HK-2 (cell line): ENCODE data around the gene TMTC2.
"Not testable (repeated sequence)": the region's sequence is repeated elsewhere in the genome, so short reads cannot be mapped to it uniquely, and the experiment has no call there.

ENCODE experiments used
- DNase-seq: peaks from one replicate; pipeline ENCODE4 v3.0.0-alpha.2; 2018; ENCODE audit not compliant: unreplicated experiment

The TMTC2 gene

DNA sequence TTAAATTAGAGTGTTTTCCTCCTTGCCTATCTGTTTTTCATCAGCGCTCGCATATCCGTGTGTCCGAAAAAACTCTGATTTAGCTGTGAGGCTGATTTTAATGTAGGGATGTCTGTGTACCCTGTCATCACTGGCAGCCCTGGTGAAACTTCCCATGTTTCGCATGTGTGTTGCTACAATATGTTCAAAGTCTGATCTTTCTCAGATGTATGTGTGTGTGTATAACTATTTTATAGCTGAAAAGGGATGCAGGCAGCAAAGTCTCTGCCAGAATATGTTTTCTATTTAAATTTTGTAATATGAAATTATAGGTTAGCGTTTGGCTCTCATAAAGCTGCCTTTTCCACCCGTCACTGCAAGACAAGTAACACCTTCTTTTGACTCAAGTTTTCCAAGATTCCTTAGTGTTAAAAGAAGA, 154.8 kb downstream of the TMTC2 start:
- no peak for DNase-seq

DNA sequence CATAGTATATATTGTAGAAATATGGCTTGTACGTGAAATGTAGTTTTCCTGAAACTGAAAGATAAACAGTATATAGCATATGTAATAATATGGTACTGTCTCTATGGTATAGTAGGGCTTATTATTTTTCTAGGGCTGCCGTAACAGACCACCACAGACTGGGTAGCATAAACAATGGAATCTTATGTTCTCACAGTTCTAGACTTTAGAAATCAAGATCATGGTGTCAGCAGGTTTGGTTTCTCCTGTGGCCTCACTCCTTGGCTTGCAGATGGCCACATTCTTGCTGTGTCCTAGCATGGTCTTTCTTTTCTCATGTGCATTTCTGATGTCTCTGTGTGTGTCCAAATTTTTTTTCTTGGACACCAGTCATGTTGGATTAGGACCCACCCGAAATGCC, 155.8 kb downstream of the TMTC2 start:
- no peak for DNase-seq

DNA sequence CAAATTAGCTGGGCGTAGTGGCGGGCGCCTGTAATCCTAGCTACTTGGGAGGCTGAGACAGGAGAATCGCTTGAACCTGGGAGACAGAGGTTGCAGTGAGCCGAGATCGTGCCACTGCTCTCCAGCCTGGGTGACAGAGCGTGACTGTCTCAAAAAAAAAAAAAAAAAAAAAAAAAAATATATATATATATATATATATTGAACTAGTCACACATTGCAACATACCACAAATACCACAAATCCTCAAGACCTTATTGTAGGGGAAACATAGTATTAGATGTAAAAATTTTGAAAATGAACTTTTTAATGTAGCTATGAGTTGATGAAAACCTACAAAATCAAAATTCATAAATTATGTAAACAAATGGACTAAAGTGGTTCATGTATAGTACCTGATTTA, 158.4 kb downstream of the TMTC2 start:
- DNase-seq, result not testable (repeated sequence)

DNA sequence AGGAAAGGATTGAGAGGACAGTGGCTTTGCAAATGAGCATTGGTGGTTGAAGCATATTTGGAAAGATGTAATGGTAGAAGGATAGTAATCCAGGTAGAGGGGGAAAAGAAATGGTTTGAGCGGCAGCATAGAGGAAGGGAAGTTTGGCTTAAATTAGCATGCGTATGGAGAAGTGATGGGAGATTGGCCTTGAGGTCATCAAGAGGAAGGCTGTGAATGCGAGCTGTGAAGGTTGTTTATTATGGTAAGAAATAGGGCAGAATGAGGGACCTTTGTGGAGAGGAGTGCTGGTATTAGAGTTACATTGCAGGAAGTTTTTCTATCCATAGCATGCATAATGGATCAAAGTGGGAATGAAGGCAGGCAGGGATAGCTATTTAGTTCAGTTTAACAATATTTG, 162.1 kb downstream of the TMTC2 start:
- DNase-seq, result no peak

DNA sequence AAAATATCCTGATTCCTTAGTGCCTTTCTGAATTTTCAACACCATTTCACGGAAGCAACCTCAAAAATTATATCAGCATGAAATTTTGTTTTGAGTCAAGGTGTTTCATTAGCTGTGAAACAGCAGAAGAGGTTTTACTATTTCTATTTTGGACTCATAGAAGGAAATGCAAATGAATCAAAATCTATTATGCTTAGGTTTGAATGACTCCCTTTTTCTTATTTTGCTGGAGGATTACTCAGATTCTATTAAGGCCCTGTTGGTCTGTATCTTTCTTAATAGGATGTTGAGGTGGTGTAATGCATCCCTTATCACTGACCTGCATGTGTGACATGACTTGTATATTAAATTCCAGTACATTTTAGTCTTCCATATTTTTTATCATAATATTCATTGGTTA, 165.8 kb downstream of the TMTC2 start:
- no peak for DNase-seq

DNA sequence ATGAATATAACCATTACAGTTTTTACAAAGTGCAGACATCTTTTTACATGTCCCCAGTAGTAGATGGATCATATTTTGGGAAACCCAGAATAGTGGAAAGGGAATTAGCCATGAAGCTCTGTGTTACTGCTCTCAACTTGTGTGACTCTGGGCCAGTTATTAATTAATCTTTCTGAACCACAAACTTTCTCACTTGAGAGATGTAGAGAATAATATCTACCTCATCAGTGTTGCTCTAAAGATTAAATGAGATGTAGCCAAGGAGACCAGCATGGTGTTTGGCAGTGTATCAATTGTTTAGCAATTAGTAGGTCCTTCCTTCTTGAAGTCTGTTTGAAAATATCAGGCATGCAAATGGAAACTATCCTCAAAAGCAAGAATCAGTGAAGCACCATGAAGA, 169.2 kb downstream of the TMTC2 start:
- no peak for DNase-seq

DNA sequence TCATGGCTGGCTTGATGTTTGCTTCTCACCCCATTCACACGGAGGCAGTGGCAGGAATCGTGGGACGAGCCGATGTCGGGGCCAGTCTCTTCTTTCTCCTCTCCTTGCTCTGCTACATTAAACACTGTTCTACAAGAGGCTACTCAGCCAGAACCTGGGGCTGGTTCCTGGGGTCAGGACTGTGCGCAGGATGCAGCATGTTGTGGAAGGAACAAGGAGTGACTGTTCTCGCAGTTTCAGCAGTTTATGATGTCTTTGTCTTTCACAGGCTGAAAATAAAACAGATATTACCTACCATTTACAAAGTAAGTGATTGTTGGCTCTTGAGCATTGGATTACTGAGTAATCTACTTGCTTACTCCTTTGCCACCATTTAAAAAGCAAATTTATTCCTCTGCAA, 170.6 kb downstream of the TMTC2 start:
- DNase-seq, result no peak

DNA sequence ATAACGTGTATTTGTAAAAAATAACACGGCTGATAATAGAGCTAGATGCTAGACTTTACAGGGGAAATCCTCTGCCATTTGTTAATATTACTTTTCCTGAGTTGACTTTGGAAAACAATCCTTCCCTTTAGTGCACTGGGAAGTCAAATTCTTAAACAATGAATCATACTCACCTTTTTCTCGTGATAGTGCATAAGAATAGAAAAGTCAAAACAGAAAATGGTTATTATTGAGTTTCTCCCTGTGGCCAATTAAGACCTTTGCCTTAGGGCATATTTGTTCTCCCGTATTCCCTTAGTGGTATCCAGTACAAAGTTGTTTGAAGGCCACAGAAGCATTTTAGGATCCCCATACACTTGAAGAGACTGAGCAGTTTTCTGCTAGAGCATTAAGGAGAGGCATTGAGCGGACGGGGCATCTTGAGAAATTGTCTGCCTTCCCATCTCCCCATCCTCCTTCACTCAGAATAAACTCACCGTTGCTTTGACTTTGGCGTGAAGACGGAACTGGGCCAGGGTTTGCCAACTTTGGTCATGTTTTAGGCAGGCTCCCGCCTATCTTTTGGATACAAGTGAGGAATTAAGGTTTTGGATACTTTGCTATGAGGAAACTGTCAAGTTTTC, 171.3 kb downstream of the TMTC2 start:
- no peak for DNase-seq

DNA sequence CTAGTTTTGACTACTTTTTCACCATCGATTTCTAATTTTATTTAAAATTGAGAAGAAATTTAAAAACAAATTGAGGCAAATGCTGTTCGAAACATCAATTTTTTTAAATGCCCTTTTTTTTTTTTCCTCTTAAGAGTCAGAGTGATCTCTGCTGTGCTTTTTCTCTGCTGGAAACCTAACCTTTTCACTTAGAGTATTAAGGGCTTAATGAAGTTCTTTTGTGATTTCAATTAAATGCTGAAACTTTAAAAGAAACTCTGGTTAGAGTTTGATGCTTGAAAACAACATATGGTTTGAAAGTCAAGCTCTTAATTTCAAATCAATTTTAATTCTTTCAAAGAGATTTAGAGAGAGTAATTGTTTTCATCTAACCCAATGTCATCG, 171.8 kb downstream of the TMTC2 start:
- DNase-seq, result no peak

DNA sequence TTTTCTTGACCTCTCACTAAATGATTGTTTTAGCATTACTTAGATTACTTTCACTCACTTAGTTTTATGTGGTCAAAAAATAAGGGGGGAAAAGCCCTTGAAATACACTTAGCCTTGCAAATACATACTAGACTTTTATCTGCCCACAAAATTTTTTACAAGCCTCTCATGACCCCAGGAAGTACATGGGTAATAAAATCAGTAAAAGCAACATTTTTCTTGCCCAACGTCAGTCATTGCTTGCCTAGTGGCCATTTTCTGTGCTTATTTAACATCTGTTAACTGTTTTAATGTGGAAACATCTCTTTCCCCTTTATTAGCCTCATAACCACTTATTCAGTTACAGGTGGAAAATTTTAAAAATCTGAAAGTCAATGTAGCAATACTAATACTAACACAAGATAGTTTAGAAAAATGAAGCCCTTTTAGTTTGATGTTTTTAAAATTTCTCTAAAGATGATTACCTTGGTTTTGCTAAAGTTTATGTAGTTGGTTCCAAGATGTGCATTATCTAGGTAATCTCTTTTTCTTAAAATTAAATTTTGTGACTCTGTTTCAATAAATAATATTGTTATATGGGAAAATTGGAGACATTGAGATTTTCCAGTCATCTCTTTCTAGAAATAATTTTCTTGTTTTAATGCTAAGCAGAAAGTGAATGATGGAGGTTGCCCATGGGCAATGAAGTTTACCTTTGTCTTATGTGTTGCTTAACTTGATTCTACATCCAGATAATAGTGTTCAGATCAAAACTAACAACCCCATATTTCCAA, 175.5 kb downstream of the TMTC2 start:
- no peak for DNase-seq

DNA sequence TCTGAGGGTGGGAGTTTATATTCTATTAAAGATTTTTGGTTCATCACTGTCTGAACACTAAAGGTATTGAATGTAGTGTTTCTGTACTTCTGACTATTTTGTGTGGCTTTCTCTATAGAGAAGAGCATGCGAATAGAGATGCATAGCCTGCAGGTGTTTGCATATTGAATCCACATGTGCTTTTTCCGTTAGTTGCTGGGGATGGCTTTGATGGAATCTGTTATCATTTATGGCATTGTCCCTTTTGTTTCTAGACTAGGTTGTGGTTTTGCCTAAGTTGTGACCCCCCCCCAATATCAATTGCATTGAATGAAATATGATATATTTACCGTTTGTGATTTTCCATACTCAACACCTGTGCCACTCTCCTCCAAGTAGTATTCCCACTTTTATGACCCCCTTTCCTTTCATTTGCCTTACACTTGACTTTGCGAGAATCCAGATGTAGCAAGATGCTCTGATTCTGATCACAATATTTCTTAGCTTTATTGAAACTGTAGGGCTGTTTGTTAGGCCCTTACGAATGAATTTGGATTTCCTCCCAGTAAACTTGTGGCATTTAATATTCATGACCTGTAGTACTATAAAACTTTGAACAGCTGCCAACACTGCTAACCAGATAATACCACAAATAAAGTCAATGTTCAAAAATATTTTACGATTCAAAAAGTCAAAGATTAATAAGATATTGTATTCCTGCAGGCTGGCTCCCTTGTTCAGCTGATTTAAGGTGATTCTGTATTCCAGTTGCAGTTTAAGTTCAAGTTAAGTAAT, 176.4 kb downstream of the TMTC2 start:
- no peak for DNase-seq

DNA sequence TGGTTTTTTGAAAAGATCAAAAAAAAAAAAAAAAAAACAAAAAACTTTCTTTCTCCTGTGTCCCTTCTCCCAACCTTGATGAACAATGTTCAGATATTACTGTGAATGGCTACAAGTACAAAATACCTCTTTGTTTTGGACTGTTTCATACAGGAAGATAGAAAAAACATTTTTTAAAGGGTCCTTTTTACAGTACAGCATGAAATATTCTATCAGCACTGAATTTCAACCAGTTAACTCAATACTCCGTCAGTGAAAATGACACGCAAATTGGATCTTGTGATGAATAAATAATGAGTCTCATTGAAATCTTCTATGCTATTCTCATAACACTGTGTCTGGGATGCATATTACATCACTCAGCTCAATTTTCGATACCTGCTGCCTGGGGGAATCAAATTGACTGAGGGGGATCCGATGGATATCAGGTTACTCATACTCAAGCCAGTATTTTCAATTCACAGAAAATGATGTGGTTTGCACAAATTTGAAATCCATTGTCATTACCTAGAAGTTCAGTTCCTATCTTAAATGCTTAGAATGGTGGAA, 179.6 kb downstream of the TMTC2 start:
- no peak for DNase-seq

DNA sequence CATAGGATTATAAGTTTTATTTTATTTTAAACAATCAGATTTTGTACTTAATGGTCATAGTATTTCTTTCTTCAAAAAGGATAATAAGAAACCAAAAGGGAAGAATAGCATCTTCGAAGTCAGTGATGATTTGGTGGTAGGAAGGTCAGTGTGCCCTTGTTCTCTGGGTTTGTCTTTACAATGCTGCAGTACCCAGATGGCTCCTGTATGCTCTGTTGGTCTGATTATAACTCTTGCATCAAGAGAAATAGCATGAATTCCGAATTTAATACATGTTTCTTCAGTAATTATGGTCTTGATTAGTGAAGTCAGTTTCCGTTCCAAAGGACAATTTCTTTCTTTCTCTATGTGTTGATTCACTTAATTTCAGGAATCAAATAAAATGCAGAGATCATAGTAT, 180.2 kb downstream of the TMTC2 start:
- DNase-seq, result no peak

DNA sequence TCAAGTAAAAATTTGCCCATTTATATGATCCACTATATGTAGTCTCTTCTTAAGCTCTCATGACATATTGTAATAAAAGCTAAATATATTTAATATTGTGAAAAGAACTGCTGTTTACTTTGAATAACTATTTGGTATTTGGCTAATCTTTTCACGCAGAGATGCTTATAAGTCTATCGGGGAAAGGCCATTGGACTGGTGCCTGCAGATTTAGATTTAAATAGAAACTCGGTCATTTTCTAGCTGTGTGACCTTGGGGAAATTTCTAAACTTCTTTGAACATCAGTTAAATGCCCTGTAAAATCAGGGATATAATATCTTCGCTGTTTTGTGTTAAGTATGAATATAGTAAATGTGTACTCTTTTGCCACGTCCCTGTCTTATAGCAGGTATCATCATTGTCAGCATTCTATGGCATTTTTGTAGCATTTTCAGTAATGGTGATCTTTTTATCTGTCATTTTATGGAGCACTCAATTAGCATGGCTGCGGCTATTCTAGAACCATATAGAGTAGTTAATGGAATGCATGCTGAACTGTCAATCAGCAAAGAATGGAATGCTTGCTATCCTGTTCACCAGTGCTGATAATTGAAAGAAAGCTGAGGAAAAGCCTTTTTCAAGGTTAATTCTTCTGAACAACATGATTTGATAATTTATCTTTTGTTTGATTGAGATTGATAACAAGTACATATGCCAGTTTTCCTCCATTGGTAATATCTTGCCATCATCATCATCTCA, 181.2 kb downstream of the TMTC2 start:
- no peak for DNase-seq

DNA sequence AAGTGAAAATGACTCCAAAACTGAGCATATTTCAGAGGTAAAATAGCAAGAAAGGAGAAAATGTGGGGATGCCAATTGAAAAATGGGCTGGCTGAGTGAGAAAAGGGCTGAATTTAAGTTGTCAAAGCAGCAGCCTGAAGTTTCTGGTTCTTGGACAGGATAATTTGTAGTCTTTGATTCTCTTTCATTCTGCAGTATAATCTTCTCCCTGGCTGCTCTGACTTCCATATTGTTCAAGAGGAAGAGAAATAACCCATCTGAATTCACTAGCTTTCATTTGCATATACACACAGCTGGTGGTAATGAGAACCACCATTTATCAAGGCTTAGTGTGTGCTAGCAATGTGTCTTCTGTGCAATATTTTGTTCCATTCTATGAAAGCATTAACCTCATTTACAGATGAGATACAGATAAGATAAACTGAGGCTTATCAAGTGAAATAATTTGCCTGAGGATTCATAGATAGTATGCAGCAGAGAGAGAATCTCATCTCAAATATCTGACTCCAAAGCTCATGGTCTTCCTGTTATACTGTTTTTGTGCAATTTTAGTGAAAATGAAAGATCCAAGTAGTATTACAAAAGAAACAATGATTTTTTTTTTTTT, 184.2 kb downstream of the TMTC2 start:
- no peak for DNase-seq

DNA sequence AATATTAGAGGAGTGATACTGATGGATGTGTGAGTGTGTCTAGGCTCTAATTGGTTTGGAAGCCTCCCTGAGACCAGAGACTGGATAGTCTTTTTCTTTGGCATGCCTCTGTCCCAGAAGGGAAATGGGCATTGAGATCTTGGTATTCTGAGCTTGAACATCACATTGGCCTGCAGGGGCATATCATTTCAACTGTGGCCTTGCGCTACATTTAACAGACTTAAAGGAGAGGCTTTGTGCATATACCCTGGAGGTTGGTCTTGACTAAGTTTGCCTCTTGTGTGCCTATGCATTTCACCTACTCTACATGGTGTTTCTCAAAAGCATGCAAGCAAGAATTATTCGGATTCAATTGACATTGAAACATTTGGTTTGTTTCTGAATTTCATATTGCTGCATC, 185.4 kb downstream of the TMTC2 start:
- DNase-seq, result no peak

DNA sequence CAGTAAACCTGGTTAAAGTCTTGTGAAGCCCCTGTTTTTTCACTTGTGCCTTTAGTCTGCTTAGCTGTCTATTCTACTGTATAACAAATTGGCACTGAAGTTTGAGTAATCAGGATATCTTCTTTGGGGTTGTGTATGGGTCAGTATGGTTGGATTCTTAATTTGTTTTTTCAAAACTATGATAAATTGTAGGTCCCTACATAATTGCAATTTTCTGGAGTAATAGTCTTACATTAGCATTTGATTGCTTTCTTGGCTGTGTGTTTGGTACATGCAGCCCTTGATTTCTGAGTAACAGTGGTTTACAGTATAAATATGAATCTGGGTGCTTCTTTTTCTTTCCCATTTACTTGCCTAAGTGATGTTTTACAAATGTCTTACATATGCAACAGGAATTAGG, 186.6 kb downstream of the TMTC2 start:
- DNase-seq, result no peak

DNA sequence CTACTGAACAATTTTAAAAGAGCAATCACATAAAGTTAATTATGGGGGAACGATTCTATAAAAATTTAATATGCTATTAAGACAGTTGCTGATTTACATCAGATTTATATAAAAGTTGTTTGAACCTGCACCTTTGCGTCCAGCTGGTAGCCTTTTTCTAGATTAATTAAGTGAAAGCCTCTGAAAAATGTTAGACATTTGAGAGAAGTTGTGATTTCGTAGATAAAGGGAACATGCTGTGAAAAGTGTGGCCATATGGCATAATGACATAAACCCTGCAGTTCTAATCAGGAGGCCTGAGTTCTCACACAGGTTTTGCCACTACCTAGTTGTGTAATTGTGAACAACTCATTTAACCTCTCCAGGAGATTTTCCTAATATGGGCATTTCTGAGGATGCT, 187.2 kb downstream of the TMTC2 start:
- DNase-seq, result no peak

DNA sequence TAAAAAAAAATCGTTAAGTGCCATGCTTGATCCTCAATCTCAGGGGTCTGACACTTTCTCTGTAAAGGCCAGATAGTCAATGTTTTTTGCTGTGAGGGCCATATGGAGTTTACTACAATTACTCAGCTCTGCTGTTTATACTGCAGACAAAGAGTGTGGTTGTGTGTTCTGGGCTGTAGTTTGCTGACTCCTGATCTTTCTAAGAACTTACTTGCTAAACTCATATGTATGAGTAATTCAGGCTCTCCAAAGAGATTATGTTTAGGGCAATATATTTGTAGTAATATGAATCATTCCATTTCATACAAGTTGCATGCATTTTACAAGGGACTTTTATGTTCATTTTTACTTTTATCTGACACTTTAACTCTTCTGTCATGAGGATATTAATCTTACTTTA, 188.2 kb downstream of the TMTC2 start:
- no peak for DNase-seq

DNA sequence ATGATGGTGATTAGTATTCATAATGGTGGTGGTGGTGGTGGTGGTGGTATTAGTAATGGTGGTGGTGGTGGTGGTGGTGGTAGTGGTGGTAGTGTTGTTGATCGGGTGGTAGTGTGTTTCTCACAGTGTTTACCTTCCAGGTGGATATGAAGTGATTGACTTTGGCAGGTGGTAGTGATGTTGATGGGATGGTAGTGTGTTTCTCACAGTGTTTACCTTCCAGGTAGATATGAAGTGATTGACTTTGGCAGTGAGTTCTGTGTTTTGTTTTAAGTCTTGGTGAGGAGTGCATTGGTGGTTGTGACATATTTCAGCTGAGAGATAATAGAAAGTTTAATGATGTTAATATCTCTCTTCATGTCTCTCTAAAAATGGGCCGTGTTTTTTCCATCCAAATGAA, 189.4 kb downstream of the TMTC2 start:
- no peak for DNase-seq

DNA sequence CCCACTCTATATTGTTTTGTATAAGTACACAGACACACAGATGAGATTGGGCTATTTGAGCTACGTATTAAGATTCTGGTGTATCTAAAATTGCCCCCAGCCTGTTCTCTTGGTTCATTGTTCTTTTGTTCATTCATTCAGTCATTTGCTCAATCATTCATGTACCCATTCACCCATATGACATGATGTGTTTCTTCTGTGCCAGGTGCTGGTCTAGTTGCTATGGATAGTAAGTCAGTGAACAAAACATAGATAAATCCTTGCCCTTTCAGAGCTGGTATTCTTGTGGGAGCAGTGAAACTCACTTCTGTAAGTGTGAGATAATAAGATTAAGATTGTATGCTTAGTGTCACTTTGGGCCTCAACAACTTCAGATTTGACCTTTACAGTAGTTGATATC, 191.3 kb downstream of the TMTC2 start:
- DNase-seq, result no peak

DNA sequence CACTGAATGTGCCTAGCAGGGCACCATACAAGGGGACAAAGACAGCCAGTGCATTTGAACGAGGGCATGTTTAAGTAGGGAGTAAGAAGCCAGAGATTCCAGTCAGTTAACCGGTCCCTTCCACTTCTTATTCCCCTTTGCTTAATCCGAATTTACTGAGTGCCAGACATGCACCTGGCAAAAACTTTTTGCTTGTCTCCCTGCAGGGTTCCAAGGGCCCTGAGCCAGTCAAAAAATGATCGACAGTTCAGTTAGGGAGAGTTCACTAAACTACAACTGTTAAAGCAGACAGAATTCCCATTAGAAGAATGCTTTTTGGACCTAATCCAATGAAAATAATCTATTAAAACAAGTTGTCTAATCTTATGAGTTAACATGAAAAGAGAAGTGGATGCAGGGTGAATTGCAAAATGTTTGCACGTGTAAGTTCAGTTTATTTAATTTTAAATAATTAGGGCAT, 193.8 kb downstream of the TMTC2 start:
- no peak for DNase-seq
